ENCODE data around the gene FRYL.
"Not testable (repeated sequence)": the region's sequence is repeated elsewhere in the genome, so short reads cannot be mapped to it uniquely, and the experiment has no call there.

FRYL gene

DNA sequence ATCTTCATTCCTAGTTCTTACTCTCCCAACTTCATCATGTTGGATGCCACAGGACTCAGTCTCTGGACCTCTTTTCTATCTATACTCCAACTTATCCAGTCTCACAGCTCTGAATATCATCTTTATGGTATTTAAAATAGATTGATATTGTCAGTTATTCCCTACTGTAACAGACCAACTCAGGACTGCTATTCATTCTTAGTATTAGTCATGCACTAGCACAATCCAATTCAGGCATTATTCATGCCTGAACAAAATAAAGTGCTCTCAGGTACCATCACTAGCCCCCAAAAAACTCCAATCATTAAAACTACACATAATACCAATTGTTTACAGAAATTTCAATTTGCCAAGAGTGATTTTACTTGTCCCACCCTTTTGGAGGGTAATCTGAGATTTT lies 37.7 kb downstream of the FRYL start:
- DNase-seq: no peak

DNA sequence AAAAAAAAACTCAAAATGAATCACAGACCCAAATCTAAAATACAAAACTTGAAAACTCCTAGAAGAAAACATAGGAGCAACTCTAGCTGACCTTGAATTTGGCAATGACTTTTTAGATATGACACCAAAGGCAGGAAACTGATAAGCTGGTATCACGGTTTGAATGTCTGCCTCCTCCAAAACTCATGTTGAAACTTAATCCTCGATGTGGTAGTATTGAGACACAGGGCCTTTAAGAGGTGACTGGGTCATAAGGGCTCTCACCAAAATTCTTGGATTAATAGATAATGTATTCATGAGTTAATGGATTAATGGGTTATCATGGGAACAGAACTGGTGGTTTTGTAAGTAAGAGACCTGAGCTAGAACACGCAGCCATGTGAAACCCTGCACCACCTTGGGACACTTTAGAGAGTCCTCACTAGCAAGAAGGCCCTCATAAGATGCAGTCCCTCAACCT lies 40.5 kb downstream of the FRYL start:
- no peak for DNase-seq

- DNase-seq: no peak
Measured at GRCh38 chr4:48738856-48739255, 41.2 kb downstream of the FRYL start.

DNA sequence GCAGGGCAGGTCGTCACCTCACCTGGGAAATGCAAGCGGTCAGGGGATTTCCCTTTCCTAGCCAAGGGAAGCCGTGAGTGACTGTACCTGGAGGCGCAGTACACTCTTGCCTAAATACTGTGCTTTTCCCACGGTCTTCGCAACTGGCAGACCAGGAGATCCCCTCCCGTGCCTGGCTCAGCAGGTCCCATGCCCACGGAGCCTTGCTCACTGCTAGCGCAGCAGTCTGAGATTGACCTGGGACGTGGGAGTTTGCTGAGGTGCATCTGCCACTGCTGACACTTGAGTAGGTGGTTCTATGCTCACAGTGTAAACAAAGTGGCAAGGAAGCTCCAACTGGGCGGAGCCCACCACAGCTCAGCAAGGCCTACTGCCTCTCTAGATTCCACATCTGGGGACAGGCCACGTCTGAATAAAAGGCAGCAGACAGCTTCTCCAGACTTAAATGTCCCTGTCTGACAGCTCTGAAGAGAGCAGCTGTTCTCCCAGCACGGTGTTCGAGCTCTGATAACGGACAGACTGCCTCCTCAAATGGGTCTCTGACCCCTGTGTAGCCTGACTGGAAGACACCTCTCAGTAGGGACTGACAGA lies 51.1 kb downstream of the FRYL start:
- DNase-seq: not testable (repeated sequence)

- no peak for DNase-seq
Measured at GRCh38 chr4:48727666-48728459, 52.2 kb downstream of the FRYL start.

DNA sequence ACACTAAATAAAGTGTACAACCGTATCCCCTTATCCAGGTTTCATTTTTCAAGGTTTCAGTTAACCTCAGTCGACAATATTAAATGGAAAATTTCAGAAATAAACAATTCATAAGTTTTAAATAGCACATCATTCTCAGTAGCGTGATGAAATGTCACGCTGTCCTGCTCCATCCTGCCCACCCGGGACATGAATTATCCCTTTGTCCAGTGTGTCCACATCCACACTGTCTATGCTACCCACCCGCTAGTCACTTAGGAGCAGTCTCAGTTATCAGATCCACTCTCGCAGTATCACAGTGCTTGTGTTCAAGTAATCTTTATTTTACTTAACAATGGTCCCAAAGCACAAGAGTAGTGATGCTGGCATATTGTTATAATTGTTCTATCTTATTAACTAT lies 54.7 kb downstream of the FRYL start:
- no peak for DNase-seq

GRCh38 chr4:48722509-48723446 lies 57.3 kb downstream of the FRYL start:
- no peak for DNase-seq

DNA sequence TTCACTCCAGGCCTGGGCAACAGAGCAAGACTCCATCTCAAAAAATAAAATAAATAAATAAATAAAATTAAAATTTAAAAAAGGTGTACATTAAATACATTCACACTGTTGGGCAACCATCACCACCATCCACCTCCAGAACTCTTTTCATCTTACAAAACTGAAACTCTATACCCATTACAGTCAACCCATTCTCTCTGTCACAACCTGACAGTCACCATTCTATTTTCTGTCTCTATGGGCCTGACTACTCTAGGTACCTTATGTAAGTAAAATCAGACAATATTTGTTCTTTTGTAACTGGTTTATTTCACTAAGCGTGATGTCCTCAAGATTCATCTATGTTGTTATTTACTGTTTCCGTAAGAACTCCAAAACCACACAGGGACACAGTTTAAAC lies 59.6 kb downstream of the FRYL start:
- DNase-seq: no peak

- no peak for DNase-seq
Measured at GRCh38 chr4:48718818-48719465, 61.1 kb downstream of the FRYL start.

GRCh38 chr4:48716285-48716684 lies 63.8 kb downstream of the FRYL start:
- not testable (repeated sequence) for DNase-seq

DNA sequence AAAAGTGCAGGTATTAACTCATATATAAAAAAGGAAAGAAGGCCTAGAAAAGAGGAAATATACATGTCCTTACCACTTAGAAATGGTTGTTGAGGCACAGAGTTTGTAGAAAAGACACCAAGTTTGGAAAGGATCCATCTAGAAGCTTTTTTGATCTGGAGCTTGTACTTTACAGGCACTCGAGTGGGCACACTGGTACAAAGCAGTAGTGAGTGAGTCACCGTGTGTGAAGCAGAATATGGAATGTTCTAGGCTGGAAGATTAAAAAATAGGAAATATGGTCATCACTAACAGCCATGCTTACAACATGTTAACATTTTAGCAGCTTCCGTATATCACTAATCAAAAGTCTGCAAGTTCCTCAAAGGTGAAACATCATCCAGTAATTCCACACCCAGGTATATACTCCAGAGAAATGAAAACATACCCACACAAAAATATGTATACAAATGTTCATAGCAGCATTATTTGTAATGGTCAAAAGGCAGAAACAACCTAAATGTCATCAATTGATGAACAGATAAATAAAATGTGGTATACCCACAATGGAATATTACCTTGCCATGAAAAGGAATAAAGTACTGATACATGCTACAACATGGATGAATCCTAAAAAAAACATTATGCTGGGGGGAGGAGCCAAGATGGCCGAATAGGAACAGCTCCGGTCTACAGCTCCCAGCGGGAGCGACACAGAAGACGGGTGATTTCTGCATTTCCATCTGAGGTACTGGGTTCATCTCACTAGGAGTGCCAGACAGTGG lies 69.5 kb downstream of the FRYL start:
- DNase-seq: no peak

DNA sequence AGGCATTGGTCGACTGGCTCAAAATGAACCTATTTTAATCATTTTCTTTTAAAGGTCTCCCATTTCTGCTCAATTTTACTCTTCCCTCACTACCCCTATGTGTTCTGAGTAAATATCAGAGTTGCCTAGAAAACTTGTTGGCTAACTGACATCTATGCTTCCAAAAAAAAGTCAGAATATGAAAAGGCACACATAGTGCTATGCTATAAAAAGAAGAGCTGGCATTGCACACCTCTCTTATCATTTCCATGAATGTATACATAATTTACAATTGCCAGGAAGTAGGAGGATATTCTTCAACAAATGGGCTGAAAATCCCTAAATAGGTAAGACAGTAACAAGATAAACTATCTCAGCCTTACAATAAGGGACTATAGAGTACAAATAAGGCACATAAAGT lies 70.2 kb downstream of the FRYL start:
- no peak for DNase-seq

DNA sequence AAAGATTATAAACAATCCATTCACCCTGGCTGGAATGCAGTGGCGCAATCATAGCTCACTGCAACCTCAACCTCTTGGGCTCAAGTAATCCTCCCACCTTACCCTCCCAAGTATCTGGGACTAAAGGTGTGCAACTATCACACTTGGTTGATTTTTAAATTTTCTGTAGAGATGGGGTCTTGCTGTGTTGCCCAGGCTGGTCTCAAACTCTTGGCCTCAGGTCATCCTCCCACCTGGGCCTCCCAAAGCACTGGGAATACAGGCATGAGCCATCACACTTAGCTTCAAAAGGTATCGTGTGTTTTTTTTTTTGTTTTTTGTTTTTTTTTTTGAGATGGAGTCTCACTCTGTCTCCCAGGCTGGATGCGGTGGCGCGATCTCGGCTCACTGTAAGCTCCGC lies 71.5 kb downstream of the FRYL start:
- DNase-seq: no peak

DNA sequence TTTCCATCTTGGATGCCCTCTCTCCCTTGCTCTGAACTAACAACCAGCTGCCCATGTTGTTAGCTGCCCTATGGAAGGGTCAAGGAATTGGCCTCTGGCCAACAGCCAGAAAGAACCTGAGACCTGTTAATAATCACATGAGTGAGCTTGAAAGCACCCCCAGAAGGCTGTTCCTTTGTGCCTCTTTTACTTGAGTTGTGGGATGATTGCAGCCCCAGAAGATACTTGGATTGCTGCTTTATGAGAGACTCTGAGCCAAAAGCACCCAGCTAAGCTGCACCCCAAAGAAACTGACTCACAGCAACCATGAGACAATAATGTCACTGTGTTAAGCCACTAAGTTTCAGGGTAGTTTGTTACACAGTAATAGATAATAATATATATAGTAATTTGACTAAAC lies 73.3 kb downstream of the FRYL start:
- no peak for DNase-seq

- no peak for DNase-seq
Measured at GRCh38 chr4:48705609-48706008, 74.5 kb downstream of the FRYL start.

DNA sequence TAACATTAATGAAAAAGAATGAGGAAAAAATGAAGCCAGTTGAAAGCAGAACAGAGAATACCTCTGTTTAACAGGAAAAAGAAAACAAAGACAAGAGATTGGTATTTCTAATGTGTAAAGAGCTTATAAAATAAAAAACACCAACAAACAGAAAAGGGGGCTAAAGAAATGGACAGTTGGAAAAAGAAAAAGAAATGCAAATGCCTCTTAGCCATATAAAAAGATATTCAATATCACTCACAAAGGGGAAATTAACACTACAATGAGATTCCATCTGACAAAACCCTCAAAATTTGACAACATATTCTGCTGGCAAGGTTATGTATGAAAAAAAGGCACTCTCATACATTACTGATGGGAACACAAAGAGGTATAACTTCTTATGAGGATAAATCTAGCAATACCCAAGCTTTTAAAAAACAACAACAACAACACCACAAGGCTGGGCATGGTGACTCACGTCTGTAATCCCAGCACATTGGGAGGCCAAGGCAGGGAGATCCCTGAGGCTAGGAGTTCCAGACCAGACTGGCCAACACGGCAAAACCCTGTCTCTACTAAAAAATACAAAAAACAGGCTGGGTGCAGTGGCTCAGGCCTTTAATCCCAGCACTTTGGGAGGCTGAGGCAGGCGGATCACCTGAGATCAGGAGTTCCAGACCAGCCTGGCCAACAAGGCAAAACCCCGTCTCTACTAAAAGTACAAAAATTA lies 75.8 kb downstream of the FRYL start:
- no peak for DNase-seq

- no peak for DNase-seq
Measured at GRCh38 chr4:48699475-48699874, 80.6 kb downstream of the FRYL start.

GRCh38 chr4:48698029-48698971 lies 81.8 kb downstream of the FRYL start:
- no peak for DNase-seq

GRCh38 chr4:48697516-48697915 lies 82.6 kb downstream of the FRYL start:
- not testable (repeated sequence) for DNase-seq

DNA sequence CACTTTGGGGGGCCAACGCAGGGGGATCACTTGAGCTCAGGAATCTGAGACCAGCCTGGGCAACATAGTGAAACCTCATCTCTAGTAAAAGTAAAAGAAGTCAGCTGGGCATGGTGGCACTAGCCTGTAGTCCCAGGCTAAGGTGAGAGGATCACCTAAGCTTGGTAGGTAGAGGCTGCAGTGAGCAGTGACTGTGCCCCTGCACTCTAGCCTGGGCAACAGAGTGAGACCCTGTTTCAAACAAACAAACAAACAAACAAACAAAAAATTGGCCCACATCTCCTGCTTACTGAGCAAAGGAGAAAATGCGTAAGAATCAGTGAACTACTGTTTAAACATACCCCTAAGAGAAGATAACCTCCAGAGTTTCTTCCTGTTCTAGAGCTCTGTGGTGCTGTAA lies 85.3 kb downstream of the FRYL start:
- DNase-seq: no peak
